ENCODE results near the gene TSC22D1.

DNA sequence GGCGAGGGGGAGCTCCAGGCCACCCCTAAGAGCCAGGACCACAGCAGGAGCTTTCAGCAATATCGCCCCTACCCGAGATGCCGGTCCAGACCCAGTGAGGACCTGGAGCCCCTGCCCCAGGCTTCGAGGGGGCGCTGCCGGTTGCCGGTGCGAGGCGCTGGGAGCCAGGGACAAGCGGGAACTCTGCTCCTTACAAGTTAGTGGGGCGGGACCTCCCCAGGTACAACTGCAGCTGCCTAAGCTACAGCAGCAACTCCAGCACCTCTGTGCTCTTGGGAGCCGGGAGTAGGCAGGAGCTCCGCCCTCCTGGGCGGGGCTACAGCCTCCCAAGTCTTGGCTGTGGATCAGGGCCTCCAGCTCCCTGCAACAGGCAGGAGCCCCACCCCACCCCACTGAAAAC lies 15.2 kb upstream of the TSC22D1 start:
- TF ChIP-seq, protein P1, sequence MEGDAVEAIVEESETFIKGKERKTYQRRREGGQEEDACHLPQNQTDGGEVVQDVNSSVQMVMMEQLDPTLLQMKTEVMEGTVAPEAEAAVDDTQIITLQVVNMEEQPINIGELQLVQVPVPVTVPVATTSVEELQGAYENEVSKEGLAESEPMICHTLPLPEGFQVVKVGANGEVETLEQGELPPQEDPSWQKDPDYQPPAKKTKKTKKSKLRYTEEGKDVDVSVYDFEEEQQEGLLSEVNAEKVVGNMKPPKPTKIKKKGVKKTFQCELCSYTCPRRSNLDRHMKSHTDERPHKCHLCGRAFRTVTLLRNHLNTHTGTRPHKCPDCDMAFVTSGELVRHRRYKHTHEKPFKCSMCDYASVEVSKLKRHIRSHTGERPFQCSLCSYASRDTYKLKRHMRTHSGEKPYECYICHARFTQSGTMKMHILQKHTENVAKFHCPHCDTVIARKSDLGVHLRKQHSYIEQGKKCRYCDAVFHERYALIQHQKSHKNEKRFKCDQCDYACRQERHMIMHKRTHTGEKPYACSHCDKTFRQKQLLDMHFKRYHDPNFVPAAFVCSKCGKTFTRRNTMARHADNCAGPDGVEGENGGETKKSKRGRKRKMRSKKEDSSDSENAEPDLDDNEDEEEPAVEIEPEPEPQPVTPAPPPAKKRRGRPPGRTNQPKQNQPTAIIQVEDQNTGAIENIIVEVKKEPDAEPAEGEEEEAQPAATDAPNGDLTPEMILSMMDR (IDR thresholded peaks at IDR 0.05) = no peak
- TF ChIP-seq POLR2A (IDR thresholded peaks at IDR 0.05; ENCODE audit: low read depth) (no peak), EP300 (IDR thresholded peaks at IDR 0.05) (no peak)
